Type B pancreatic cell (in vitro differentiated cells): ENCODE measurements around the gene FIG4. TPM values are rescaled to one million over a fixed set of nuclear protein-coding genes. Genes with fewer than 3 reads are reported as not detected.
"Not testable (repeated sequence)": the region's sequence is repeated elsewhere in the genome, so short reads cannot be mapped to it uniquely, and the experiment has no call there.

Source experiments
- DNase-seq: peaks from one replicate; pipeline ENCODE4 v3.0.0; 2021; ENCODE audit warnings: mixed read lengths; ENCODE audit not compliant: unreplicated experiment; ENCODE audit errors: extremely low spot score
- H3K27ac Mint-ChIP-seq: 2 replicates; pipeline ENCODE4 v1.8.0; 2021; ENCODE audit warnings: mild to moderate bottlenecking, mixed read lengths
- H3K27me3 Mint-ChIP-seq: 2 replicates; pipeline ENCODE4 v1.8.0; 2021; ENCODE audit warnings: mixed read lengths
- H3K36me3 Mint-ChIP-seq: 2 replicates; pipeline ENCODE4 v1.8.0; 2021; ENCODE audit warnings: mixed read lengths
- H3K4me1 Mint-ChIP-seq: one replicate; pipeline ENCODE4 v1.8.0; 2021; ENCODE audit warnings: mixed read lengths; ENCODE audit not compliant: unreplicated experiment
- H3K4me3 Mint-ChIP-seq: 2 replicates; pipeline ENCODE4 v1.8.0; 2021; ENCODE audit warnings: mild to moderate bottlenecking, mixed read lengths
- H3K9me3 Mint-ChIP-seq: 2 replicates; pipeline ENCODE4 v1.8.0; 2021; ENCODE audit warnings: mixed read lengths
- total RNA-seq: library from RNA; stranded (reverse); gene quantifications from 2 replicates; pipeline ENCODE4 v1.2.1, GENCODE V29; 2021; ENCODE audit warnings: low replicate concordance
- TF ChIP-seq, protein P1 (sequence below): fragments of 200-600 bp; sonication (generic); conservative IDR thresholded peaks from 2 replicates; pipeline ENCODE4 v1.5.0; 2021; ENCODE audit warnings: antibody characterized with exemption, mild to moderate bottlenecking

Gene FIG4
- total RNA-seq, 1 donor from 2014 or later: 15.4 TPM

- Mint-ChIP-seq H3K27me3 (no peaks in the 10 kb centered on the region), H3K36me3 (peaks cover 21% of the 10 kb centered on the region), H3K27ac (no peak overlapping the region), H3K9me3 (no peaks in the 10 kb centered on the region), H3K4me1 (no peaks in the 10 kb centered on the region), H3K4me3 (no peak overlapping the region)
- TF ChIP-seq, protein P1, sequence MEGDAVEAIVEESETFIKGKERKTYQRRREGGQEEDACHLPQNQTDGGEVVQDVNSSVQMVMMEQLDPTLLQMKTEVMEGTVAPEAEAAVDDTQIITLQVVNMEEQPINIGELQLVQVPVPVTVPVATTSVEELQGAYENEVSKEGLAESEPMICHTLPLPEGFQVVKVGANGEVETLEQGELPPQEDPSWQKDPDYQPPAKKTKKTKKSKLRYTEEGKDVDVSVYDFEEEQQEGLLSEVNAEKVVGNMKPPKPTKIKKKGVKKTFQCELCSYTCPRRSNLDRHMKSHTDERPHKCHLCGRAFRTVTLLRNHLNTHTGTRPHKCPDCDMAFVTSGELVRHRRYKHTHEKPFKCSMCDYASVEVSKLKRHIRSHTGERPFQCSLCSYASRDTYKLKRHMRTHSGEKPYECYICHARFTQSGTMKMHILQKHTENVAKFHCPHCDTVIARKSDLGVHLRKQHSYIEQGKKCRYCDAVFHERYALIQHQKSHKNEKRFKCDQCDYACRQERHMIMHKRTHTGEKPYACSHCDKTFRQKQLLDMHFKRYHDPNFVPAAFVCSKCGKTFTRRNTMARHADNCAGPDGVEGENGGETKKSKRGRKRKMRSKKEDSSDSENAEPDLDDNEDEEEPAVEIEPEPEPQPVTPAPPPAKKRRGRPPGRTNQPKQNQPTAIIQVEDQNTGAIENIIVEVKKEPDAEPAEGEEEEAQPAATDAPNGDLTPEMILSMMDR: no peak
- no peak for DNase-seq
Observed at GRCh38 chr6:109770779-109771178, 79.7 kb downstream of the FIG4 start.

DNA sequence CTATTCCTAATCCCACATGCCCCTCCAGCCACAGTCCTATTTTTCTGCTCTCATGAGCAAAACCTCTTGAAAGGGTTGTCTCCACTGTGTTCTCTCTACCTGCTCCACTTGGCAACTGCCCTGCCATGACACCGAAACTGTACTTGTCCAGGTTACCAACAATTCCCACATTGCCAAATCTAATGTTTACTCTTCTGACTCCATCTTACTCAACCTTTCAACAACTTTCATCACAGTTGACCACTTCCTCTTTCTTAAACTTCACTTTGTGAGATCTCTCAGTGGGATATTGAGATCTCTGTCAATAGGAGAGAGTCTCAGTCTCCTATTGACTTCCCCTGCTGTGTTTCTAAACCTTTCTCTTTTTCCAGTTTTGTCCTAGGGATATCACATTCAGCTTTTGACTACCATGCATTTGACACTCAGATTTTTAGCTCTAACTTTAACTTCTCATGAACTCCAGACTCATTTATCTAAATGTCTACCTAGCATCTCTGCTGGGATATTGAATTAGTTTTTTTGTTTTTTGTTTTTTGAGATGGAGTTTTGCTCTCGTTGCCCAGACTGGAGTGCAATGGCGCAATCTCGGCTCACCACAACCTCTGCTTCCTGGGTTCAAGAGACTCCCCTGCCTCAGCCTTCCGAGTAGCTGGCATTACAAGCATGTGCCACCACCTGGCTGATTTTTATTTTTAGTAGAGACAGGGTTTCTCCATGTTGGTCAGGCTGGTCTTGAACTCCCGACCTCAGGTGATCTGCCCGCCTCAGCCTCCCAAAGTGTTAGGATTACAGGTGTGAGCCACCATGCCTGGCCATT is 81.1 kb downstream of the FIG4 start:
- H3K36me3 Mint-ChIP-seq: peaks cover 20% of the 10 kb centered on the region
- DNase-seq, H3K4me1 Mint-ChIP-seq, H3K27ac Mint-ChIP-seq, H3K27me3 Mint-ChIP-seq, H3K4me3 Mint-ChIP-seq, H3K9me3 Mint-ChIP-seq: not testable (repeated sequence)

GRCh38 chr6:109772883-109773431 is 81.9 kb downstream of the FIG4 start:
- Mint-ChIP-seq H3K27me3 (no peaks in the 10 kb centered on the region), H3K9me3 (no peaks in the 10 kb centered on the region), H3K27ac (no peak overlapping the region), H3K36me3 (peaks cover 18% of the 10 kb centered on the region), H3K4me3 (no peak overlapping the region), H3K4me1 (no peaks in the 10 kb centered on the region)
- TF ChIP-seq, protein P1: no peak
- DNase-seq: no peak

DNA sequence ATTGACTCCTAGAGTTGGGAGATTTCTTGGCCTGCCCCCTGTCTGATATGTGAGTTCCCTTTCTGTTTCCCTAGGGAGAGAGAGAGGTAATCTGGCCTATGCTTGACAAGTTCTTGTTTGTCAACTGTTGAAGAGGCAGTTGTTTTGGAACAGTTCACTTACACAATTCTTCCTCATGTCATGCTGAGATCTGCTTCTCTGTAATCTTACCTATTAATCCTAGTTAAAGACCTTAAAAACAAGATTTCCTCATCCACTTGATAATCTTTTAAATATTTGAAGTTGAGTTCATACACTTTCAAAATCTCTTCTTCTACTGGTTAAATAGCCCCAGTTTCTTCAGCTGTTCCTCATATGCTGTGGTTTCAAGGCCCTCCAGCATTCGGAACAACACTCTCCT is 89.9 kb downstream of the FIG4 start:
- H3K27ac Mint-ChIP-seq: no peak overlapping the region
- H3K9me3 Mint-ChIP-seq: no peaks in the 10 kb centered on the region
- peaks cover 1% of the 10 kb centered on the region for H3K36me3 Mint-ChIP-seq
- H3K4me3 Mint-ChIP-seq: no peak overlapping the region
- no peak for DNase-seq
- no peaks in the 10 kb centered on the region for H3K27me3 Mint-ChIP-seq
- H3K4me1 Mint-ChIP-seq: no peaks in the 10 kb centered on the region
- TF ChIP-seq, protein P1: no peak

- no peaks in the 10 kb centered on the region for H3K27me3 Mint-ChIP-seq
- H3K4me3 Mint-ChIP-seq: no peak overlapping the region
- DNase-seq: no peak
- H3K4me1 Mint-ChIP-seq: no peaks in the 10 kb centered on the region
- TF ChIP-seq, protein P1: no peak
- no peaks in the 10 kb centered on the region for H3K9me3 Mint-ChIP-seq
- H3K27ac Mint-ChIP-seq: no peak overlapping the region
- peaks cover 10% of the 10 kb centered on the region for H3K36me3 Mint-ChIP-seq
Observed at GRCh38 chr6:109782491-109782999, 91.4 kb downstream of the FIG4 start.
